ENCODE results near the gene OCRL.

OCRL gene

GRCh38 chrX:129540068-129540653 is at the start of gene OCRL:
TSS of gene OCRL (plus strand) at chrX:129540259. CDS start at chrX:129540440, 181 bp downstream.
- H3K9ac ChIP-seq (ENCODE audit: low read depth in 1 of 2, low read length in 2 of 2), result peak within 1 kb of the TSS; percentile 59 to 65
- peak within 1 kb of the TSS; percentile 85 to 86 for H3K27ac ChIP-seq (ENCODE audit: low read depth in 2 of 2, low read length in 2 of 2)
- no peaks in the 10 kb centered on the region for H3K27me3 ChIP-seq (ENCODE audit: control insufficient read depth in 2 of 2, insufficient read depth in 2 of 2, low read length in 2 of 2)

GRCh38 chrX:129490330-129490729 is 49.7 kb upstream of the OCRL start:
- no peak overlapping the region for H3K27ac ChIP-seq (ENCODE audit: low read depth in 2 of 2, low read length in 2 of 2)
- no peaks in the 10 kb centered on the region for H3K4me1 ChIP-seq (ENCODE audit: control insufficient read depth in 2 of 2, insufficient read depth in 2 of 2, low read length in 2 of 2)
- no peaks in the 10 kb centered on the region for H3K36me3 ChIP-seq (ENCODE audit: control insufficient read depth in 2 of 2, insufficient read depth in 2 of 2, low read length in 2 of 2)
- no peak overlapping the region for H3K9ac ChIP-seq (ENCODE audit: low read depth in 1 of 2, low read length in 2 of 2)
- H3K9me3 ChIP-seq (ENCODE audit: control insufficient read depth in 2 of 2, low read length in 2 of 2), result no peaks in the 10 kb centered on the region
- no peaks in the 10 kb centered on the region for H3K27me3 ChIP-seq (ENCODE audit: control insufficient read depth in 2 of 2, insufficient read depth in 2 of 2, low read length in 2 of 2)
- no peak overlapping the region for H3K4me3 ChIP-seq (ENCODE audit: low read length in 2 of 2)

More at GRCh38 chrX:129540068-129540653, at the start of gene OCRL:
- H3K4me1 ChIP-seq (ENCODE audit: control insufficient read depth in 2 of 2, insufficient read depth in 2 of 2, low read length in 2 of 2), result no peaks in the 10 kb centered on the region
- H3K36me3 ChIP-seq (ENCODE audit: control insufficient read depth in 2 of 2, insufficient read depth in 2 of 2, low read length in 2 of 2), result peaks cover 0 to 3% of the 10 kb centered on the region in 2 donors
- H3K9me3 ChIP-seq (ENCODE audit: control insufficient read depth in 2 of 2, low read length in 2 of 2), result no peaks in the 10 kb centered on the region
- H3K4me3 ChIP-seq (ENCODE audit: low read length in 2 of 2), result peak within 1 kb of the TSS; percentile 67 to 80

- no peak overlapping the region for H3K27ac ChIP-seq (ENCODE audit: low read depth in 2 of 2, low read length in 2 of 2)
- H3K36me3 ChIP-seq (ENCODE audit: control insufficient read depth in 2 of 2, insufficient read depth in 2 of 2, low read length in 2 of 2), result no peaks in the 10 kb centered on the region
- H3K9ac ChIP-seq (ENCODE audit: low read depth in 1 of 2, low read length in 2 of 2), result no peak overlapping the region
- H3K9me3 ChIP-seq (ENCODE audit: control insufficient read depth in 2 of 2, low read length in 2 of 2), result no peaks in the 10 kb centered on the region
- H3K27me3 ChIP-seq (ENCODE audit: control insufficient read depth in 2 of 2, insufficient read depth in 2 of 2, low read length in 2 of 2), result no peaks in the 10 kb centered on the region
- H3K4me3 ChIP-seq (ENCODE audit: low read length in 2 of 2), result no peak overlapping the region
- H3K4me1 ChIP-seq (ENCODE audit: control insufficient read depth in 2 of 2, insufficient read depth in 2 of 2, low read length in 2 of 2), result no peaks in the 10 kb centered on the region
These were observed 46.4 kb upstream of the OCRL start for GRCh38 chrX:129493643-129494042.

GRCh38 chrX:129494887-129495286 is 45.2 kb upstream of the OCRL start:
- Histone ChIP-seq H3K4me3 (ENCODE audit: low read length in 2 of 2) (no peak overlapping the region), H3K27ac (ENCODE audit: low read depth in 2 of 2, low read length in 2 of 2) (no peak overlapping the region), H3K4me1 (ENCODE audit: control insufficient read depth in 2 of 2, insufficient read depth in 2 of 2, low read length in 2 of 2) (no peaks in the 10 kb centered on the region), H3K9me3 (ENCODE audit: control insufficient read depth in 2 of 2, low read length in 2 of 2) (no peaks in the 10 kb centered on the region), H3K36me3 (ENCODE audit: control insufficient read depth in 2 of 2, insufficient read depth in 2 of 2, low read length in 2 of 2) (no peaks in the 10 kb centered on the region), H3K27me3 (ENCODE audit: control insufficient read depth in 2 of 2, insufficient read depth in 2 of 2, low read length in 2 of 2) (no peaks in the 10 kb centered on the region), H3K9ac (ENCODE audit: low read depth in 1 of 2, low read length in 2 of 2) (no peak overlapping the region)

- H3K9ac ChIP-seq (ENCODE audit: low read depth in 1 of 2, low read length in 2 of 2), result no peak overlapping the region
- H3K27ac ChIP-seq (ENCODE audit: low read depth in 2 of 2, low read length in 2 of 2), result no peak overlapping the region
- H3K27me3 ChIP-seq (ENCODE audit: control insufficient read depth in 2 of 2, insufficient read depth in 2 of 2, low read length in 2 of 2), result no peaks in the 10 kb centered on the region
- no peaks in the 10 kb centered on the region for H3K4me1 ChIP-seq (ENCODE audit: control insufficient read depth in 2 of 2, insufficient read depth in 2 of 2, low read length in 2 of 2)
- no peaks in the 10 kb centered on the region for H3K9me3 ChIP-seq (ENCODE audit: control insufficient read depth in 2 of 2, low read length in 2 of 2)
- no peaks in the 10 kb centered on the region for H3K36me3 ChIP-seq (ENCODE audit: control insufficient read depth in 2 of 2, insufficient read depth in 2 of 2, low read length in 2 of 2)
- no peak overlapping the region for H3K4me3 ChIP-seq (ENCODE audit: low read length in 2 of 2)
These were observed 44.2 kb upstream of the OCRL start for GRCh38 chrX:129495900-129496299.

- Histone ChIP-seq H3K4me1 (ENCODE audit: control insufficient read depth in 2 of 2, insufficient read depth in 2 of 2, low read length in 2 of 2) (no peaks in the 10 kb centered on the region), H3K36me3 (ENCODE audit: control insufficient read depth in 2 of 2, insufficient read depth in 2 of 2, low read length in 2 of 2) (no peaks in the 10 kb centered on the region)
These were observed 43.4 kb upstream of the OCRL start for GRCh38 chrX:129496625-129497024.

GRCh38 chrX:129497146-129497843 is 42.8 kb upstream of the OCRL start:
- H3K4me1 ChIP-seq (ENCODE audit: control insufficient read depth in 2 of 2, insufficient read depth in 2 of 2, low read length in 2 of 2), result no peaks in the 10 kb centered on the region
- no peaks in the 10 kb centered on the region for H3K27me3 ChIP-seq (ENCODE audit: control insufficient read depth in 2 of 2, insufficient read depth in 2 of 2, low read length in 2 of 2)
- no peaks in the 10 kb centered on the region for H3K36me3 ChIP-seq (ENCODE audit: control insufficient read depth in 2 of 2, insufficient read depth in 2 of 2, low read length in 2 of 2)
- no peak overlapping the region for H3K4me3 ChIP-seq (ENCODE audit: low read length in 2 of 2)
- no peaks in the 10 kb centered on the region for H3K9me3 ChIP-seq (ENCODE audit: control insufficient read depth in 2 of 2, low read length in 2 of 2)
- no peak overlapping the region for H3K27ac ChIP-seq (ENCODE audit: low read depth in 2 of 2, low read length in 2 of 2)
- no peak overlapping the region for H3K9ac ChIP-seq (ENCODE audit: low read depth in 1 of 2, low read length in 2 of 2)

More at GRCh38 chrX:129496625-129497024, 43.4 kb upstream of the OCRL start:
- Histone ChIP-seq H3K9me3 (ENCODE audit: control insufficient read depth in 2 of 2, low read length in 2 of 2) (no peaks in the 10 kb centered on the region), H3K27ac (ENCODE audit: low read depth in 2 of 2, low read length in 2 of 2) (no peak overlapping the region), H3K27me3 (ENCODE audit: control insufficient read depth in 2 of 2, insufficient read depth in 2 of 2, low read length in 2 of 2) (no peaks in the 10 kb centered on the region), H3K9ac (ENCODE audit: low read depth in 1 of 2, low read length in 2 of 2) (no peak overlapping the region), H3K4me3 (ENCODE audit: low read length in 2 of 2) (no peak overlapping the region)

- Histone ChIP-seq H3K4me3 (ENCODE audit: low read length in 2 of 2) (no peak overlapping the region), H3K36me3 (ENCODE audit: control insufficient read depth in 2 of 2, insufficient read depth in 2 of 2, low read length in 2 of 2) (no peaks in the 10 kb centered on the region), H3K9me3 (ENCODE audit: control insufficient read depth in 2 of 2, low read length in 2 of 2) (no peaks in the 10 kb centered on the region), H3K27me3 (ENCODE audit: control insufficient read depth in 2 of 2, insufficient read depth in 2 of 2, low read length in 2 of 2) (no peaks in the 10 kb centered on the region), H3K4me1 (ENCODE audit: control insufficient read depth in 2 of 2, insufficient read depth in 2 of 2, low read length in 2 of 2) (no peaks in the 10 kb centered on the region), H3K27ac (ENCODE audit: low read depth in 2 of 2, low read length in 2 of 2) (no peak overlapping the region), H3K9ac (ENCODE audit: low read depth in 1 of 2, low read length in 2 of 2) (no peak overlapping the region)
These were observed 29.7 kb upstream of the OCRL start for GRCh38 chrX:129510331-129510730.

GRCh38 chrX:129511689-129512088 is 28.4 kb upstream of the OCRL start:
- Histone ChIP-seq H3K9me3 (ENCODE audit: control insufficient read depth in 2 of 2, low read length in 2 of 2) (no peaks in the 10 kb centered on the region), H3K27ac (ENCODE audit: low read depth in 2 of 2, low read length in 2 of 2) (no peak overlapping the region), H3K36me3 (ENCODE audit: control insufficient read depth in 2 of 2, insufficient read depth in 2 of 2, low read length in 2 of 2) (no peaks in the 10 kb centered on the region), H3K4me3 (ENCODE audit: low read length in 2 of 2) (no peak overlapping the region), H3K4me1 (ENCODE audit: control insufficient read depth in 2 of 2, insufficient read depth in 2 of 2, low read length in 2 of 2) (no peaks in the 10 kb centered on the region), H3K9ac (ENCODE audit: low read depth in 1 of 2, low read length in 2 of 2) (no peak overlapping the region), H3K27me3 (ENCODE audit: control insufficient read depth in 2 of 2, insufficient read depth in 2 of 2, low read length in 2 of 2) (no peaks in the 10 kb centered on the region)

GRCh38 chrX:129512409-129512808 is 27.6 kb upstream of the OCRL start:
- H3K9ac ChIP-seq (ENCODE audit: low read depth in 1 of 2, low read length in 2 of 2), result no peak overlapping the region
- H3K27ac ChIP-seq (ENCODE audit: low read depth in 2 of 2, low read length in 2 of 2), result no peak overlapping the region
- H3K4me1 ChIP-seq (ENCODE audit: control insufficient read depth in 2 of 2, insufficient read depth in 2 of 2, low read length in 2 of 2), result no peaks in the 10 kb centered on the region
- H3K36me3 ChIP-seq (ENCODE audit: control insufficient read depth in 2 of 2, insufficient read depth in 2 of 2, low read length in 2 of 2), result no peaks in the 10 kb centered on the region
- H3K4me3 ChIP-seq (ENCODE audit: low read length in 2 of 2), result no peak overlapping the region
- no peaks in the 10 kb centered on the region for H3K27me3 ChIP-seq (ENCODE audit: control insufficient read depth in 2 of 2, insufficient read depth in 2 of 2, low read length in 2 of 2)
- no peaks in the 10 kb centered on the region for H3K9me3 ChIP-seq (ENCODE audit: control insufficient read depth in 2 of 2, low read length in 2 of 2)
